Neural cell (in vitro differentiated cells): Measurements from ENCODE around the gene SNX24.

Experiments used
- TAF1 ChIP-seq: IDR thresholded peaks from 2 replicates; pipeline ENCODE4 v1.6.1; 2012; ENCODE audit warnings: low read depth
- TF ChIP-seq, protein P1 (sequence below): IDR thresholded peaks from 2 replicates; pipeline ENCODE4 v1.6.1; 2012; ENCODE audit warnings: borderline replicate concordance
- TF ChIP-seq, protein P2 (sequence below): fragments of 450-650 bp; IDR thresholded peaks from 2 replicates; pipeline ENCODE4 v1.5.1; 2014; ENCODE audit warnings: antibody characterized with exemption, mild to moderate bottlenecking, moderate library complexity; ENCODE audit not compliant: poor library complexity, severe bottlenecking

DNA sequence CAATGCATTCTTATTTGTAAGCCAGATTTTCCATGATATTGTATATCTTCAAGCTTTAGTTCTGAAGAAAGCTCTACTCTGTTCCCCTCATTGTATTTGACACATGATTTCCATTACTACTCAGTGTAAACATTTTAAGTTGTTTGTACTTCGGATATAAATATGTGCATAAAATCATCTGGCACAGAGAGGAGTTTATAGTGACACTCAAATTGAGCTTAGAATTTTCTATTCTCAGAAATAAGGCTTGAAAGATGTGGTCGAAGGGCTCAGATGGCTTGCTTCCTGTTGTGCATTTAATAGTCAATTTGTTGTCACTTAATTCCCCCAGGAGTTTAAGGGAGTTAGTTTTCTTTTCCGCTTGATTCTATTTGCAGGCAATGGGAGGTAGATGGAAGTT, 102.4 kb downstream of the SNX24 start:
- no peak for TF ChIP-seq TAF1
- TF ChIP-seq, protein P1, sequence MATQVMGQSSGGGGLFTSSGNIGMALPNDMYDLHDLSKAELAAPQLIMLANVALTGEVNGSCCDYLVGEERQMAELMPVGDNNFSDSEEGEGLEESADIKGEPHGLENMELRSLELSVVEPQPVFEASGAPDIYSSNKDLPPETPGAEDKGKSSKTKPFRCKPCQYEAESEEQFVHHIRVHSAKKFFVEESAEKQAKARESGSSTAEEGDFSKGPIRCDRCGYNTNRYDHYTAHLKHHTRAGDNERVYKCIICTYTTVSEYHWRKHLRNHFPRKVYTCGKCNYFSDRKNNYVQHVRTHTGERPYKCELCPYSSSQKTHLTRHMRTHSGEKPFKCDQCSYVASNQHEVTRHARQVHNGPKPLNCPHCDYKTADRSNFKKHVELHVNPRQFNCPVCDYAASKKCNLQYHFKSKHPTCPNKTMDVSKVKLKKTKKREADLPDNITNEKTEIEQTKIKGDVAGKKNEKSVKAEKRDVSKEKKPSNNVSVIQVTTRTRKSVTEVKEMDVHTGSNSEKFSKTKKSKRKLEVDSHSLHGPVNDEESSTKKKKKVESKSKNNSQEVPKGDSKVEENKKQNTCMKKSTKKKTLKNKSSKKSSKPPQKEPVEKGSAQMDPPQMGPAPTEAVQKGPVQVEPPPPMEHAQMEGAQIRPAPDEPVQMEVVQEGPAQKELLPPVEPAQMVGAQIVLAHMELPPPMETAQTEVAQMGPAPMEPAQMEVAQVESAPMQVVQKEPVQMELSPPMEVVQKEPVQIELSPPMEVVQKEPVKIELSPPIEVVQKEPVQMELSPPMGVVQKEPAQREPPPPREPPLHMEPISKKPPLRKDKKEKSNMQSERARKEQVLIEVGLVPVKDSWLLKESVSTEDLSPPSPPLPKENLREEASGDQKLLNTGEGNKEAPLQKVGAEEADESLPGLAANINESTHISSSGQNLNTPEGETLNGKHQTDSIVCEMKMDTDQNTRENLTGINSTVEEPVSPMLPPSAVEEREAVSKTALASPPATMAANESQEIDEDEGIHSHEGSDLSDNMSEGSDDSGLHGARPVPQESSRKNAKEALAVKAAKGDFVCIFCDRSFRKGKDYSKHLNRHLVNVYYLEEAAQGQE = no peak
- TF ChIP-seq, protein P2, sequence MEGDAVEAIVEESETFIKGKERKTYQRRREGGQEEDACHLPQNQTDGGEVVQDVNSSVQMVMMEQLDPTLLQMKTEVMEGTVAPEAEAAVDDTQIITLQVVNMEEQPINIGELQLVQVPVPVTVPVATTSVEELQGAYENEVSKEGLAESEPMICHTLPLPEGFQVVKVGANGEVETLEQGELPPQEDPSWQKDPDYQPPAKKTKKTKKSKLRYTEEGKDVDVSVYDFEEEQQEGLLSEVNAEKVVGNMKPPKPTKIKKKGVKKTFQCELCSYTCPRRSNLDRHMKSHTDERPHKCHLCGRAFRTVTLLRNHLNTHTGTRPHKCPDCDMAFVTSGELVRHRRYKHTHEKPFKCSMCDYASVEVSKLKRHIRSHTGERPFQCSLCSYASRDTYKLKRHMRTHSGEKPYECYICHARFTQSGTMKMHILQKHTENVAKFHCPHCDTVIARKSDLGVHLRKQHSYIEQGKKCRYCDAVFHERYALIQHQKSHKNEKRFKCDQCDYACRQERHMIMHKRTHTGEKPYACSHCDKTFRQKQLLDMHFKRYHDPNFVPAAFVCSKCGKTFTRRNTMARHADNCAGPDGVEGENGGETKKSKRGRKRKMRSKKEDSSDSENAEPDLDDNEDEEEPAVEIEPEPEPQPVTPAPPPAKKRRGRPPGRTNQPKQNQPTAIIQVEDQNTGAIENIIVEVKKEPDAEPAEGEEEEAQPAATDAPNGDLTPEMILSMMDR = no peak
